ENCODE measurements around the gene CEP295NL. TPM values are rescaled to one million over a fixed set of nuclear protein-coding genes. Genes with fewer than 3 reads are reported as not detected.
A peak's percentile ranks its signal among the peaks of the same experiment; 100 is the strongest.

CEP295NL gene
- total RNA-seq, 1 experiment from 2014 or later = 0.87 TPM

DNA sequence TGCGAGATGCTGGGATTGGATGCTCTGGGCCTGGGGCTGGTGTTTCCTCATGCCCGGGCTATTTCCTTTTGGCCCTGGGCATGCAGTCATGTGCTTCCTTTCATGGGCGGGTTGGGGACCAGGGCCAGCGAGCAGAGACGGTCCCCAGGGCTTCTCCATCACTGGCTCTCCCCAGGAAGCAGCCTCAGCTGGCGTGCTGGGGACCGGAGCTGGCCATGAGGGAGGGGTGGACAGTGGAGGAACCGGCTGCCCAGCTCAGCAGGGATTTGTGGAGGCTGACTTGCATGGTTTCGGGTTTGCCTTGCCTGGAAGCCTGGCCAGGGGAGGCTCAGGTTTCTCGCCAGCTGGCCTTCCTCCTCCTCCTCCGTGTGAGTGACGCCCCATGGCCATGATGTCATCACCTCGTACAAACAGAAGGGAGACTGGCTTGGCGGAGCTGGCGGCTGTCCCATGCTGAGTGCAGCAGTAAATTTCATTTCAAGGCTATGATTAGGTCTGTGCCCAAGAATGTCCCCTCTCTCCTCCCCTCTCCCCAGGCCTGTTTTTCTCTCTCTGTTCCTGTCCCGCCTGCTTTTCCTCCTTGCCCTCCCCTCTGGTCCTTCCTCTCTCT lies 31.1 kb upstream of the CEP295NL start:
- Histone ChIP-seq H3K27me3 (ENCODE audit: control insufficient read depth, insufficient read depth, low read length) (no peaks in the 10 kb centered on the region), H3K4me3 (ENCODE audit: low read depth in 2 of 2, low read length in 2 of 2) (peak overlapping the region in 1 of 2 experiments; percentile 40; a peak in 2 of 4 replicates), H3K27ac (ENCODE audit: low read length) (peak overlapping the region; percentile 40; the same call in 1 of the 2 replicates), H3K9me3 (ENCODE audit: control insufficient read depth, insufficient read depth, low read depth, low read length) (no peaks in the 10 kb centered on the region), H3K4me1 (ENCODE audit: control insufficient read depth, insufficient read depth, low read length) (peaks cover 26% of the 10 kb centered on the region), H3K36me3 (ENCODE audit: control insufficient read depth, insufficient read depth, low read length) (no peaks in the 10 kb centered on the region)
- in situ Hi-C loops (cut with HindIII; ENCODE audit: low pct_unique_long_range_greater_than_20kb, low sequenced_read_pairs) (no loop called here), intact Hi-C loops (cut with micrococcal nuclease; ENCODE audit: unreplicated experiment) (no loop called here)
- TF ChIP-seq, protein P1, sequence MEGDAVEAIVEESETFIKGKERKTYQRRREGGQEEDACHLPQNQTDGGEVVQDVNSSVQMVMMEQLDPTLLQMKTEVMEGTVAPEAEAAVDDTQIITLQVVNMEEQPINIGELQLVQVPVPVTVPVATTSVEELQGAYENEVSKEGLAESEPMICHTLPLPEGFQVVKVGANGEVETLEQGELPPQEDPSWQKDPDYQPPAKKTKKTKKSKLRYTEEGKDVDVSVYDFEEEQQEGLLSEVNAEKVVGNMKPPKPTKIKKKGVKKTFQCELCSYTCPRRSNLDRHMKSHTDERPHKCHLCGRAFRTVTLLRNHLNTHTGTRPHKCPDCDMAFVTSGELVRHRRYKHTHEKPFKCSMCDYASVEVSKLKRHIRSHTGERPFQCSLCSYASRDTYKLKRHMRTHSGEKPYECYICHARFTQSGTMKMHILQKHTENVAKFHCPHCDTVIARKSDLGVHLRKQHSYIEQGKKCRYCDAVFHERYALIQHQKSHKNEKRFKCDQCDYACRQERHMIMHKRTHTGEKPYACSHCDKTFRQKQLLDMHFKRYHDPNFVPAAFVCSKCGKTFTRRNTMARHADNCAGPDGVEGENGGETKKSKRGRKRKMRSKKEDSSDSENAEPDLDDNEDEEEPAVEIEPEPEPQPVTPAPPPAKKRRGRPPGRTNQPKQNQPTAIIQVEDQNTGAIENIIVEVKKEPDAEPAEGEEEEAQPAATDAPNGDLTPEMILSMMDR (IDR thresholded peaks at IDR 0.05) = no peak
- no peak for TF ChIP-seq TCF7L2 (IDR thresholded peaks at IDR 0.05; ENCODE audit: low read depth, low read length)
- TF ChIP-seq, protein P2, sequence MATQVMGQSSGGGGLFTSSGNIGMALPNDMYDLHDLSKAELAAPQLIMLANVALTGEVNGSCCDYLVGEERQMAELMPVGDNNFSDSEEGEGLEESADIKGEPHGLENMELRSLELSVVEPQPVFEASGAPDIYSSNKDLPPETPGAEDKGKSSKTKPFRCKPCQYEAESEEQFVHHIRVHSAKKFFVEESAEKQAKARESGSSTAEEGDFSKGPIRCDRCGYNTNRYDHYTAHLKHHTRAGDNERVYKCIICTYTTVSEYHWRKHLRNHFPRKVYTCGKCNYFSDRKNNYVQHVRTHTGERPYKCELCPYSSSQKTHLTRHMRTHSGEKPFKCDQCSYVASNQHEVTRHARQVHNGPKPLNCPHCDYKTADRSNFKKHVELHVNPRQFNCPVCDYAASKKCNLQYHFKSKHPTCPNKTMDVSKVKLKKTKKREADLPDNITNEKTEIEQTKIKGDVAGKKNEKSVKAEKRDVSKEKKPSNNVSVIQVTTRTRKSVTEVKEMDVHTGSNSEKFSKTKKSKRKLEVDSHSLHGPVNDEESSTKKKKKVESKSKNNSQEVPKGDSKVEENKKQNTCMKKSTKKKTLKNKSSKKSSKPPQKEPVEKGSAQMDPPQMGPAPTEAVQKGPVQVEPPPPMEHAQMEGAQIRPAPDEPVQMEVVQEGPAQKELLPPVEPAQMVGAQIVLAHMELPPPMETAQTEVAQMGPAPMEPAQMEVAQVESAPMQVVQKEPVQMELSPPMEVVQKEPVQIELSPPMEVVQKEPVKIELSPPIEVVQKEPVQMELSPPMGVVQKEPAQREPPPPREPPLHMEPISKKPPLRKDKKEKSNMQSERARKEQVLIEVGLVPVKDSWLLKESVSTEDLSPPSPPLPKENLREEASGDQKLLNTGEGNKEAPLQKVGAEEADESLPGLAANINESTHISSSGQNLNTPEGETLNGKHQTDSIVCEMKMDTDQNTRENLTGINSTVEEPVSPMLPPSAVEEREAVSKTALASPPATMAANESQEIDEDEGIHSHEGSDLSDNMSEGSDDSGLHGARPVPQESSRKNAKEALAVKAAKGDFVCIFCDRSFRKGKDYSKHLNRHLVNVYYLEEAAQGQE (IDR thresholded peaks at IDR 0.05; ENCODE audit: insufficient read depth in 1 of 2, low read depth in 2 of 2, low read length in 1 of 2) = no peak
- no peak for TF ChIP-seq POLR2AphosphoS5 (IDR thresholded peaks at IDR 0.05; ENCODE audit: low read depth, low read length)
- no peak for TF ChIP-seq SIN3A (IDR thresholded peaks at IDR 0.05; ENCODE audit: borderline replicate concordance, insufficient read depth, low read depth, low read length)
- BruUV-seq (replicated peaks) = no TSS peak
- ATAC-seq (peak; percentile 70), DNase-seq (ENCODE audit: low read depth, low spot score) (peak; percentile 51)
- POLR2A ChIA-PET = interaction anchor here (0.7 to 0.8 kb wide), 2 partner anchors 10 to 93 kb away, joined by 3 read pairs; no protein-coding TSS in a partner anchor
- CTCF ChIA-PET = interaction anchor here (0.5 to 0.8 kb wide), 3 partner anchors 9 to 135 kb away, joined by 3 read pairs; no protein-coding TSS in a partner anchor

DNA sequence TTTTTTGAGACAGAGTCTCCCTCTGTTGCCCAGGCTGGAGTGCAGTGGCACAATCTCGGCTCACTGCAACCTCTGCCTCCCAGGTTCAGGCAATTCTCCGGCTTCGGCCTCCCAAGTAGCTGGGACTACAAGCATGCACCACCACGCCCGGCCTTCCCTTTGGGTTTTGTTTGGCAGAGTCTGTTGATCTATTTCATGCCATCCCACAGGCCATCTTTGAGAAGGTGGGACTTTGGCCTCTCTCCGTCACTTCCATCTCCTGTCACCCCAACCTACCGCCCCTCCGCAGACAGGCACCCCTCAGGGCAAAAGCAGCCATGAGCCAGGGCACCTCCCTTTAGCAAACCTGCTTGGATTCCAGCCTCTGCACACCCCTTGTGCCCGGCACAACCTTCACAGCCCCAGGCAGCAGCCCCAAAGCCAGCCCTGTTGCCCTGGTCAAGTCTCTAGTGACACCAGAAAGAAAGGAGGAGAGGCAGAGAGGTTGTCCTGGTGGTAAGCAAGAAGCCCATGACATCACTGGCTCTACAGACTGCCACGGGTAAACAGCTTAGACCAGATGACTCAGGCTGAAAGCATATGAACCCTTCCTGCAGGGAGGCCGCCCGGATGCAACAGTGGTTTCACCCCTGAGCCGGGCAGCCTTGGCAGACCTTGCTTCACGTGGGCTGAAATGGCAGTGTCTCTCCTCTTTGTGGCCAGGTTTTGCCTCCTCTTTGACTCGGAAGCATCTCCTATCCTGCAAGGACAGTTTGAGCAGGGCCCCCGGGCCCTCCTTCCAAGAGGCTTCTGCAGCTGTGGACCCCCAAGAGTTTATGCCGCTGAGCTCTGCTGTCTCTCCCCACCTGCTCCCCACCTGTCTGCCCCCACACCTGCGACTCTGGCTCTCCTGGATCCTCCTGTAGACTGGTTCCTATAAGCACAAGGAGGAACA lies 30.3 kb upstream of the CEP295NL start:
- BruUV-seq (replicated peaks) = no TSS peak
- peak; percentile 46 for DNase-seq (ENCODE audit: low read depth, low spot score)
- CTCF ChIA-PET = interaction anchor here (0.5 to 0.8 kb wide), 3 partner anchors 9 to 134 kb away, joined by 3 read pairs; no protein-coding TSS in a partner anchor
- H3K27me3 ChIP-seq (ENCODE audit: control insufficient read depth, insufficient read depth, low read length) = no peaks in the 10 kb centered on the region
- intact Hi-C loops (cut with micrococcal nuclease; ENCODE audit: unreplicated experiment) = no loop called here
- H3K4me3 ChIP-seq (ENCODE audit: low read depth in 2 of 2, low read length in 2 of 2) = peak overlapping the region in 1 of 2 experiments; percentile 40; a peak in 1 of 4 replicates
- H3K36me3 ChIP-seq (ENCODE audit: control insufficient read depth, insufficient read depth, low read length) = no peaks in the 10 kb centered on the region
- in situ Hi-C loops (cut with HindIII; ENCODE audit: low pct_unique_long_range_greater_than_20kb, low sequenced_read_pairs) = no loop called here
- peak; percentile 87 for ATAC-seq
- TF ChIP-seq POLR2AphosphoS5 (IDR thresholded peaks at IDR 0.05; ENCODE audit: low read depth, low read length) (no peak), SIN3A (IDR thresholded peaks at IDR 0.05; ENCODE audit: borderline replicate concordance, insufficient read depth, low read depth, low read length) (no peak), TCF7L2 (IDR thresholded peaks at IDR 0.05; ENCODE audit: low read depth, low read length) (no peak)
- TF ChIP-seq, protein P2 (IDR thresholded peaks at IDR 0.05; ENCODE audit: insufficient read depth in 1 of 2, low read depth in 2 of 2, low read length in 1 of 2) = no peak
- TF ChIP-seq, protein P1 (IDR thresholded peaks at IDR 0.05) = no peak
- 0 out of 2 replicates have a peak overlapping the region, but pooled peaks have one; percentile 10 for H3K27ac ChIP-seq (ENCODE audit: low read length)
- peaks cover 26% of the 10 kb centered on the region for H3K4me1 ChIP-seq (ENCODE audit: control insufficient read depth, insufficient read depth, low read length)
- POLR2A ChIA-PET = interaction anchor here (0.7 to 0.8 kb wide), 2 partner anchors 10 to 92 kb away, joined by 3 read pairs; no protein-coding TSS in a partner anchor
- no peaks in the 10 kb centered on the region for H3K9me3 ChIP-seq (ENCODE audit: control insufficient read depth, insufficient read depth, low read depth, low read length)

Data from Panc1 (cell line).